ENCODE measurements around the gene ARAP1. TPM values are rescaled to one million over a fixed set of nuclear protein-coding genes. Genes with fewer than 3 reads are reported as not detected.

ARAP1 gene
- total and polyA plus RNA-seq, 2 donors (not counting 3 experiments of a cell fraction or from before 2014, with no cell fraction given), result 36.8 to 66.2 TPM

- dilution Hi-C loops (cut with MboI; ENCODE audit: extremely low pct_ligation_motif_present, low sequenced_read_pairs) (no loop called here), intact Hi-C loops (cut with micrococcal nuclease) (loop anchor here (1.0 kb wide), 3 partner anchors 202 to 605 kb away; no protein-coding TSS in a partner anchor)
- no peak overlapping the region for H3K9ac ChIP-seq (replicated peaks; ENCODE audit: extremely low read depth, insufficient read depth, low read length)
- CTCF ChIA-PET, result interaction anchor here (0.5 to 13.1 kb wide), 63 partner anchors 8 to 1232 kb away, joined by 3 to 339 read pairs (median 5); partner anchors contain the start of genes PDE2A and STARD10
- H3K79me2 ChIP-seq (ENCODE audit: control insufficient read depth, insufficient read depth, low read length), result no peaks in the 10 kb centered on the region
- POLR2A ChIA-PET, result interaction anchor here (0.6 kb wide), 1 partner anchor 448 kb away, joined by 12 read pairs; no protein-coding TSS in a partner anchor
- peak; percentile 73 for FAIRE-seq
- H3K9me1 ChIP-seq (replicated peaks; ENCODE audit: control insufficient read depth, extremely low read depth, insufficient read depth, low read length), result no peaks in the 10 kb centered on the region
- no peak overlapping the region for H2AFZ ChIP-seq (ENCODE audit: low read depth, low read length)
- H3K27ac ChIP-seq (ENCODE audit: insufficient read depth, low read depth, low read length), result no peak overlapping the region
- no peak overlapping the region for H3K4me2 ChIP-seq (ENCODE audit: insufficient read depth, low read length)
- no peaks in the 10 kb centered on the region for H4K20me1 ChIP-seq (replicated peaks; ENCODE audit: control insufficient read depth, extremely low read depth, insufficient read depth, low read length)
- H3K36me3 ChIP-seq (ENCODE audit: control insufficient read depth in 2 of 2, extremely low read depth in 1 of 2, insufficient read depth in 2 of 2, low read length in 2 of 2), result peaks cover under 1 to 21% of the 10 kb centered on the region in 2 experiments
- TF ChIP-seq CTCF (IDR thresholded peaks at IDR 0.05; ENCODE audit: extremely low read depth in 1 of 2, insufficient read depth in 1 of 2, low read depth in 1 of 2, low read length in 2 of 2), result peak; percentile 66 to 77
- TF ChIP-seq MYC (IDR thresholded peaks at IDR 0.05; ENCODE audit: low read depth, low read length), result no peak
- DNase-seq (ENCODE audit: low read depth, low spot score), result peak; percentile 50
- no peak overlapping the region for H3K4me3 ChIP-seq (replicated peaks in 1 of 3; ENCODE audit: insufficient read depth in 1 of 3, low read depth in 1 of 3, low read length in 3 of 3)
- no peaks in the 10 kb centered on the region for H3K27me3 ChIP-seq (ENCODE audit: control insufficient read depth in 2 of 2, insufficient read depth in 2 of 2, low read length in 2 of 2)
- no peaks in the 10 kb centered on the region for H3K4me1 ChIP-seq (ENCODE audit: control insufficient read depth, extremely low read depth, insufficient read depth, low read length)
- BruUV-seq (replicated peaks), result no TSS peak
- no peaks in the 10 kb centered on the region for H3K9me3 ChIP-seq (replicated peaks; ENCODE audit: control insufficient read depth, insufficient read depth, low read length)
Measured at GRCh38 chr11:72684236-72684912, 67.8 kb downstream of the ARAP1 start.

GRCh38 chr11:72683782-72684200 is 68.4 kb downstream of the ARAP1 start:
- FAIRE-seq (peak; percentile 78), DNase-seq (ENCODE audit: low read depth, low spot score) (peak; percentile 54)
- Histone ChIP-seq H3K4me1 (ENCODE audit: control insufficient read depth, extremely low read depth, insufficient read depth, low read length) (no peaks in the 10 kb centered on the region), H3K9me1 (replicated peaks; ENCODE audit: control insufficient read depth, extremely low read depth, insufficient read depth, low read length) (no peaks in the 10 kb centered on the region), H4K20me1 (replicated peaks; ENCODE audit: control insufficient read depth, extremely low read depth, insufficient read depth, low read length) (no peaks in the 10 kb centered on the region), H3K27me3 (ENCODE audit: control insufficient read depth in 2 of 2, insufficient read depth in 2 of 2, low read length in 2 of 2) (peaks cover 0 to 2% of the 10 kb centered on the region in 2 experiments), H3K27ac (ENCODE audit: insufficient read depth, low read depth, low read length) (no peak overlapping the region), H3K4me3 (replicated peaks in 1 of 3; ENCODE audit: insufficient read depth in 1 of 3, low read depth in 1 of 3, low read length in 3 of 3) (no peak overlapping the region), H2AFZ (ENCODE audit: low read depth, low read length) (no peak overlapping the region), H3K79me2 (ENCODE audit: control insufficient read depth, insufficient read depth, low read length) (no peaks in the 10 kb centered on the region), H3K36me3 (ENCODE audit: control insufficient read depth in 2 of 2, extremely low read depth in 1 of 2, insufficient read depth in 2 of 2, low read length in 2 of 2) (peaks cover 0 to 18% of the 10 kb centered on the region in 2 experiments), H3K9me3 (replicated peaks; ENCODE audit: control insufficient read depth, insufficient read depth, low read length) (no peaks in the 10 kb centered on the region), H3K4me2 (ENCODE audit: insufficient read depth, low read length) (no peak overlapping the region), H3K9ac (replicated peaks; ENCODE audit: extremely low read depth, insufficient read depth, low read length) (no peak overlapping the region)
- BruUV-seq (replicated peaks), result no TSS peak
- peak; percentile 97 for TF ChIP-seq CTCF (IDR thresholded peaks at IDR 0.05; ENCODE audit: extremely low read depth in 1 of 2, insufficient read depth in 1 of 2, low read depth in 1 of 2, low read length in 2 of 2)
- TF ChIP-seq JUN (IDR thresholded peaks at IDR 0.05; ENCODE audit: borderline replicate concordance, insufficient read depth, insufficient read length, low read depth), result no peak
- TF ChIP-seq POLR2AphosphoS5 (IDR thresholded peaks at IDR 0.05; ENCODE audit: insufficient read depth, low read depth, low read length), result no peak
- intact Hi-C loops (cut with micrococcal nuclease) (loop anchor here (1.0 to 2.0 kb wide), 8 partner anchors 41 to 606 kb away; no protein-coding TSS in a partner anchor), dilution Hi-C loops (cut with MboI; ENCODE audit: extremely low pct_ligation_motif_present, low sequenced_read_pairs) (no loop called here)
- POLR2A ChIA-PET, result interaction anchor here (0.6 kb wide), 1 partner anchor 448 kb away, joined by 12 read pairs; no protein-coding TSS in a partner anchor
- CTCF ChIA-PET, result interaction anchor here (0.5 to 13.1 kb wide), 59 partner anchors 8 to 652 kb away, joined by 3 to 339 read pairs (median 5); partner anchors contain the start of genes PDE2A and STARD10
